Caco-2 (cell line): Measurements from ENCODE around the gene CTNNA2. TPM values are rescaled to one million over a fixed set of nuclear protein-coding genes. Genes with fewer than 3 reads are reported as not detected.

ENCODE experiments used
- BruUV-seq: library from RNA; stranded (reverse); fragments of 400-500 nt; replicated peaks from 2 replicates; lab custom pipeline; 2021; lab: Mats Ljungman, UMichigan
- CTCF ChIA-PET: fragments of 300-600 bp; sonication (Branson Sonifier 250); formaldehyde crosslinking; loops from one replicate; lab custom pipeline; 2022; ENCODE audit warnings: antibody characterized with exemption; lab: Charles Lee
- POLR2A ChIA-PET: fragments of 300-600 bp; sonication (Branson Sonifier 250); formaldehyde crosslinking; loops from one replicate; lab custom pipeline; 2022; ENCODE audit warnings: antibody characterized with exemption; lab: Charles Lee
- DNase-seq, 2 experiments: peaks; one replicate each; pipeline versions ENCODE4 v3.0.0 to v3.0.0-alpha.2; 2020 to 2022
- H3K27me3 ChIP-seq: replicated peaks from 2 replicates; pipeline ENCODE4 v1.6.0; 2011; ENCODE audit warnings: low read length; ENCODE audit not compliant: control insufficient read depth, insufficient read depth
- H3K36me3 ChIP-seq: 2 replicates; pipeline ENCODE4 v1.5.1; 2011; ENCODE audit warnings: low read length; ENCODE audit not compliant: control insufficient read depth, insufficient read depth
- H3K4me1 ChIP-seq: fragments of 250-450 bp; sonication (Bioruptor Pico); 2 replicates; pipeline ENCODE4 v1.5.1; 2020; ENCODE audit warnings: mild to moderate bottlenecking
- H3K4me3 ChIP-seq: 2 replicates; pipeline ENCODE4 v1.5.1; 2011; ENCODE audit warnings: low read depth, mild to moderate bottlenecking, control low read depth, low read length
- H3K9me3 ChIP-seq: fragments of 250-450 bp; sonication (Bioruptor Pico); 2 replicates; pipeline ENCODE4 v1.5.1; 2020; ENCODE audit warnings: mild to moderate bottlenecking, moderate library complexity
- H3K27ac Mint-ChIP-seq: one replicate; pipeline ENCODE4 v1.8.0; 2022; ENCODE audit warnings: mixed read lengths; ENCODE audit not compliant: unreplicated experiment
- H3K27me3 Mint-ChIP-seq: one replicate; pipeline ENCODE4 v1.8.0; 2022; ENCODE audit warnings: mixed read lengths; ENCODE audit not compliant: insufficient read depth, unreplicated experiment
- H3K36me3 Mint-ChIP-seq: one replicate; pipeline ENCODE4 v1.8.0; 2022; ENCODE audit warnings: mild to moderate bottlenecking, mixed read lengths; ENCODE audit not compliant: insufficient read depth, unreplicated experiment
- H3K4me1 Mint-ChIP-seq: one replicate; pipeline ENCODE4 v1.8.0; 2022; ENCODE audit warnings: low read depth, mixed read lengths; ENCODE audit not compliant: unreplicated experiment
- H3K4me3 Mint-ChIP-seq: one replicate; pipeline ENCODE4 v1.8.0; 2022; ENCODE audit warnings: mild to moderate bottlenecking, moderate library complexity, mixed read lengths; ENCODE audit not compliant: unreplicated experiment
- H3K9me3 Mint-ChIP-seq: one replicate; pipeline ENCODE4 v1.8.0; 2022; ENCODE audit warnings: mixed read lengths; ENCODE audit not compliant: unreplicated experiment
- intact Hi-C: fragments of 100-400 bp; cut with micrococcal nuclease; formaldehyde crosslinking; loops from one replicate; pipeline ENCODE4 v1.10.0; 2022; ENCODE audit not compliant: unreplicated experiment
- total RNA-seq: library from RNA; stranded (reverse); gene quantifications from 2 replicates; pipeline ENCODE4 v1.2.3, GENCODE V29; 2022
- TF ChIP-seq, protein P1 (sequence below), 2 experiments: fragments of 200-600 bp in 1 of 2; IDR thresholded peaks; 1 replicate in 1 of 2; 2 replicates in 1 of 2; pipeline versions ENCODE4 v1.5.1 to v1.8.0; 2011 to 2022; ENCODE audit warnings: antibody characterized with exemption in 1 of 2, control low read depth in 1 of 2, inconsistent platforms in 1 of 2, low read depth in 1 of 2, low read length in 1 of 2, mild to moderate bottlenecking in 1 of 2, moderate library complexity in 1 of 2; ENCODE audit not compliant: insufficient read depth in 1 of 2, severe bottlenecking in 1 of 2, unreplicated experiment in 1 of 2

The CTNNA2 gene
- total RNA-seq, 1 experiment from 2014 or later = not detected

DNA sequence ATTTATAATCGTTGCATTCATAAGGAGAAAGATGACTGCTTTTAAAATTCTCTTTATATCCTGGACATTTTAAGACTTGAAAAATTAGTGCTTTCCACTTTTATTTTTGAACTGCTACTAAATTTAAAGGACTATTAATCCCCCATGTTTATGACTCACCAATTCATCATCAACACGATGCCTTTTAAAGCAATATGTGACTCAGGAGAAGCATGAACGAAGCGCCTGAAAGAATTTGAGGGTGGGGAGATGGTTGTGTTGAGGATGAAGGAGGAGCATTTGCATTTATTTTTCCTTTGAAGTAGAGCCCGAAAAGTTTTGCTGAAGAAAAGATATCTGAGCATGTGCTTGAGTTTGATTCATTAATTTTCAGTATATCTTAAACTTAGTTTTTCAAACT lies 983.9 kb downstream of the CTNNA2 start:
- Histone ChIP-seq H3K9me3 (no peaks in the 10 kb centered on the region), H3K4me1 (no peaks in the 10 kb centered on the region), H3K36me3 (no peaks in the 10 kb centered on the region), H3K27me3 (no peaks in the 10 kb centered on the region), H3K4me3 (no peak overlapping the region)
- Mint-ChIP-seq H3K4me3 (no peak overlapping the region), H3K9me3 (no peaks in the 10 kb centered on the region), H3K36me3 (no peaks in the 10 kb centered on the region), H3K27ac (no peak overlapping the region), H3K4me1 (no peaks in the 10 kb centered on the region), H3K27me3 (peaks cover 26% of the 10 kb centered on the region)
- intact Hi-C loops = loop anchor here (5.0 kb wide), 1 partner anchor 349 kb away; no protein-coding TSS in a partner anchor
- ChIA-PET POLR2A (no interaction called here), CTCF (interaction anchor here (0.6 kb wide), 1 partner anchor 459 kb away, joined by 8 read pairs; no protein-coding TSS in a partner anchor)
- no peak for DNase-seq
- TF ChIP-seq, protein P1, sequence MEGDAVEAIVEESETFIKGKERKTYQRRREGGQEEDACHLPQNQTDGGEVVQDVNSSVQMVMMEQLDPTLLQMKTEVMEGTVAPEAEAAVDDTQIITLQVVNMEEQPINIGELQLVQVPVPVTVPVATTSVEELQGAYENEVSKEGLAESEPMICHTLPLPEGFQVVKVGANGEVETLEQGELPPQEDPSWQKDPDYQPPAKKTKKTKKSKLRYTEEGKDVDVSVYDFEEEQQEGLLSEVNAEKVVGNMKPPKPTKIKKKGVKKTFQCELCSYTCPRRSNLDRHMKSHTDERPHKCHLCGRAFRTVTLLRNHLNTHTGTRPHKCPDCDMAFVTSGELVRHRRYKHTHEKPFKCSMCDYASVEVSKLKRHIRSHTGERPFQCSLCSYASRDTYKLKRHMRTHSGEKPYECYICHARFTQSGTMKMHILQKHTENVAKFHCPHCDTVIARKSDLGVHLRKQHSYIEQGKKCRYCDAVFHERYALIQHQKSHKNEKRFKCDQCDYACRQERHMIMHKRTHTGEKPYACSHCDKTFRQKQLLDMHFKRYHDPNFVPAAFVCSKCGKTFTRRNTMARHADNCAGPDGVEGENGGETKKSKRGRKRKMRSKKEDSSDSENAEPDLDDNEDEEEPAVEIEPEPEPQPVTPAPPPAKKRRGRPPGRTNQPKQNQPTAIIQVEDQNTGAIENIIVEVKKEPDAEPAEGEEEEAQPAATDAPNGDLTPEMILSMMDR (IDR thresholded peaks at IDR 0.05; ENCODE audit: insufficient read depth in 1 of 2, low read depth in 1 of 2, low read length in 1 of 2, severe bottlenecking in 1 of 2, unreplicated experiment in 1 of 2) = no peak
- BruUV-seq = no TSS peak

DNA sequence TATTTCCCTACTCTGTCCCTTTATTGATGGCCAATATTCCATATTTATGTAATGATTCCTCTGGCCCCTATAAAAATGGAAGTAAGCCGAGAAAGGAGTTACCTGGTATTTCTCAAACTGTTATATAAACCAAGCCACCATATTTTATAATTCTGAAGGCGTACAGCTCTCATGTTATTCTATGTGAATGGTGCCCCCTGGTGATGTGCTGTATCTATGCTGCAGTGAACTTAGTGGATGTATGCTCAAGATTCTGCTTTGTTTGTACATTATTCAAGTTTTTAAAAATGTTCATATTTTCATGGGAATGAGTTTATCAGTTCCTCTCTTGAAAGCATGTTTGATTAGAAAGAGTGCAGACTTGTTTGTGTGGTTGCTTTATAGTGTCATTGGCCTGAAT lies 986.2 kb downstream of the CTNNA2 start:
- POLR2A ChIA-PET = no interaction called here
- H3K4me3 Mint-ChIP-seq = no peak overlapping the region
- Histone ChIP-seq H3K36me3 (no peaks in the 10 kb centered on the region), H3K27me3 (no peaks in the 10 kb centered on the region), H3K9me3 (no peaks in the 10 kb centered on the region), H3K4me1 (no peaks in the 10 kb centered on the region), H3K4me3 (no peak overlapping the region)
- CTCF ChIA-PET = interaction anchor here (0.6 to 1.6 kb wide), 7 partner anchors 172 to 479 kb away, joined by 3 to 11 read pairs (median 4); no protein-coding TSS in a partner anchor
- H3K4me1 Mint-ChIP-seq = no peaks in the 10 kb centered on the region
- peak; percentile 37 to 47 for DNase-seq
- TF ChIP-seq, protein P1 (IDR thresholded peaks at IDR 0.05; ENCODE audit: insufficient read depth in 1 of 2, low read depth in 1 of 2, low read length in 1 of 2, severe bottlenecking in 1 of 2, unreplicated experiment in 1 of 2) = peak; percentile 47 to 68
- H3K27ac Mint-ChIP-seq = no peak overlapping the region
- intact Hi-C loops = loop anchor here (1.0 to 5.0 kb wide), 4 partner anchors 173 to 426 kb away; no protein-coding TSS in a partner anchor
- H3K9me3 Mint-ChIP-seq = no peaks in the 10 kb centered on the region
- no TSS peak for BruUV-seq
- peaks cover 17% of the 10 kb centered on the region for H3K27me3 Mint-ChIP-seq
- H3K36me3 Mint-ChIP-seq = no peaks in the 10 kb centered on the region

DNA sequence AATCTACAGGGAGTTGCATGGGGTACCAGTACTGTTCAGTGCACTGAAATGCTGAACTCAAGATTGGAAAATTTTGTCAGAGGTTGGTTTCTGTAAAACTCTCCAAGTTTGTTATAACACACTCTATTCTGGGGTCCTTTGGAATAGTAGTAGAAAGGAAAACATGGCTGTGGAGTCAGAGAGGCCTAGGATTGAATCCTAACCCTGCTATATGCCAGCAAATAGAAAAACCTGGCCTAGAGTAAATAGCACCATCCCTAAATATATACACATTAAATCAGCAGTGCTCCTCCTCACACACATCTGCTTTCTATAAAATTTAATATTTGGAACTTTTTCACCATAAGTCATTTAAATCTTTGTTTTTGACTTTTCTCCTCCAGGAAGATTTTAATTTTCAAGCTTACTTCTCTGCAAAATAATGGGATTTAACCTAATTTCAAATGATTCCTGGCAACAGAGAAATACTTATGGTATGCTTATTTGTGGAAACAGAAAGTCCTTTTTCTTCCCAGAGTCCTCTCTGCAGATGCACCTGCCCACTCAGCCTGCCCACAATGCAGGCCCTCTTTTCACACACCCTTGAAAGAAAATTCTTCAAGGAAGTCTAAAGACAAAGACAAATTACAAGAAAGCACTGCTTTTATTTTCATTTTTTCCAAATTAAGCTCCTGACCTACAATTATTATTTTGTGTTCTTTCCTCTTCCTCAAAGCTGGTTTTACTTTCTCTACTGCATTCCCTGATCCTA lies 989.2 kb downstream of the CTNNA2 start:
- TF ChIP-seq, protein P1 (IDR thresholded peaks at IDR 0.05; ENCODE audit: insufficient read depth in 1 of 2, low read depth in 1 of 2, low read length in 1 of 2, severe bottlenecking in 1 of 2, unreplicated experiment in 1 of 2) = no peak
- H3K36me3 Mint-ChIP-seq = no peaks in the 10 kb centered on the region

More for the DNA sequence above, 989.2 kb downstream of the CTNNA2 start:
- intact Hi-C loops = no loop called here
- DNase-seq = no peak
- ChIA-PET CTCF (no interaction called here), POLR2A (no interaction called here)
- H3K4me3 ChIP-seq = no peak overlapping the region
- no peaks in the 10 kb centered on the region for H3K4me1 Mint-ChIP-seq
- H3K9me3 Mint-ChIP-seq = no peaks in the 10 kb centered on the region
- H3K27me3 Mint-ChIP-seq = peaks cover 12% of the 10 kb centered on the region
- no peaks in the 10 kb centered on the region for H3K27me3 ChIP-seq
- H3K4me1 ChIP-seq = no peaks in the 10 kb centered on the region
- BruUV-seq = no TSS peak
- no peaks in the 10 kb centered on the region for H3K9me3 ChIP-seq
- no peaks in the 10 kb centered on the region for H3K36me3 ChIP-seq
- no peak overlapping the region for H3K4me3 Mint-ChIP-seq
- no peak overlapping the region for H3K27ac Mint-ChIP-seq
